Keratinocyte (primary cell): ENCODE data around the gene PTPDC1. TPM values are rescaled to one million over a fixed set of nuclear protein-coding genes. Genes with fewer than 3 reads are reported as not detected.

Experiments used
- DNase-seq: peaks from one replicate; pipeline ENCODE4 v3.0.0-alpha.2; 2011; ENCODE audit warnings: low read depth, missing footprints, low spot score
- FAIRE-seq: peaks from 2 replicates; lab custom pipeline; 2011; peaks lifted over from hg19 to GRCh38; lab: Jason Lieb, UNC
- H2AFZ ChIP-seq: 2 replicates; pipeline ENCODE4 v1.6.0; 2012; ENCODE audit warnings: low read length, control low read depth, inconsistent platforms; ENCODE audit not compliant: control insufficient read depth
- H3K27ac ChIP-seq: 2 replicates; pipeline ENCODE4 v1.5.1; 2011; ENCODE audit warnings: low read length; ENCODE audit not compliant: control insufficient read depth, insufficient read depth
- H3K27me3 ChIP-seq: 3 replicates; pipeline ENCODE4 v1.6.0; 2011; ENCODE audit warnings: low read length; ENCODE audit not compliant: control insufficient read depth, insufficient read depth; ENCODE audit errors: extremely low read depth
- H3K36me3 ChIP-seq, 2 experiments: 2 replicates in 1 of 2; 3 replicates in 1 of 2; pipeline ENCODE4 v1.5.1; 2011; ENCODE audit warnings: low read length in 2 of 2, mild to moderate bottlenecking in 1 of 2; ENCODE audit not compliant: control insufficient read depth in 2 of 2, insufficient read depth in 2 of 2; ENCODE audit errors: extremely low read depth in 1 of 2
- H3K4me1 ChIP-seq: 3 replicates; pipeline ENCODE4 v1.5.1; 2011; ENCODE audit warnings: low read length; ENCODE audit not compliant: control insufficient read depth, insufficient read depth; ENCODE audit errors: extremely low read depth
- H3K4me2 ChIP-seq: 3 replicates; pipeline ENCODE4 v1.6.0; 2011; ENCODE audit warnings: low read depth, low read length; ENCODE audit not compliant: control insufficient read depth, insufficient read depth; ENCODE audit errors: extremely low read depth
- H3K4me3 ChIP-seq, 3 experiments: fragments of 200-600 bp in 1 of 3; sonication (generic) in 1 of 3; 2 replicates in 2 of 3; 3 replicates in 1 of 3; pipeline ENCODE4 v1.5.1; 2011 to 2016; ENCODE audit warnings: low read length in 3 of 3, mild to moderate bottlenecking in 3 of 3, control low read depth in 2 of 3, inconsistent platforms in 1 of 3, low read depth in 1 of 3, mixed read lengths in 1 of 3, mixed run types in 1 of 3, moderate library complexity in 1 of 3; ENCODE audit not compliant: control insufficient read depth in 2 of 3, insufficient read depth in 2 of 3; ENCODE audit errors: extremely low read depth in 1 of 3
- H3K79me2 ChIP-seq: 2 replicates; pipeline ENCODE4 v1.6.0; 2012; ENCODE audit warnings: low read length; ENCODE audit not compliant: control insufficient read depth, insufficient read depth
- H3K9ac ChIP-seq: 3 replicates; pipeline ENCODE4 v1.6.0; 2011; ENCODE audit warnings: low read length; ENCODE audit not compliant: control insufficient read depth, insufficient read depth; ENCODE audit errors: extremely low read depth
- H3K9me1 ChIP-seq: 3 replicates; pipeline ENCODE4 v1.6.0; 2011; ENCODE audit warnings: low read length; ENCODE audit not compliant: control insufficient read depth, insufficient read depth; ENCODE audit errors: extremely low read depth
- H3K9me3 ChIP-seq: 2 replicates; pipeline ENCODE4 v1.5.1; 2012; ENCODE audit warnings: low read depth, low read length; ENCODE audit not compliant: control insufficient read depth
- H4K20me1 ChIP-seq: 3 replicates; pipeline ENCODE4 v1.6.0; 2011; ENCODE audit warnings: low read length; ENCODE audit not compliant: control insufficient read depth, insufficient read depth; ENCODE audit errors: extremely low read depth
- CTCF ChIP-seq, 3 experiments: IDR thresholded peaks in 1 of 3; conservative IDR thresholded peaks in 1 of 3; optimal IDR thresholded peaks in 1 of 3; 2 replicates in 2 of 3; 3 replicates in 1 of 3; pipeline versions ENCODE3 to v1.5.1; 2011; ENCODE audit warnings: low read length in 3 of 3, mild to moderate bottlenecking in 3 of 3, moderate library complexity in 2 of 3, control low read depth in 1 of 3, inconsistent platforms in 1 of 3; ENCODE audit not compliant: insufficient read depth in 2 of 3; ENCODE audit errors: extremely low read depth in 1 of 3
- EZH2 ChIP-seq: IDR thresholded peaks from one replicate; pipeline ENCODE4 v1.6.1; 2012; ENCODE audit warnings: inconsistent platforms, mild to moderate bottlenecking, low read length, moderate library complexity
- dilution Hi-C: fragments of 300-500 bp; cut with MboI; formaldehyde crosslinking; loops from one replicate; pipeline ENCODE4 v1.7.0; 2020; ENCODE audit warnings: low sequenced_read_pairs; ENCODE audit not compliant: extremely low pct_ligation_motif_present
- polyA plus RNA-seq, 5 experiments: library from polyadenylated mRNA; depleted of rRNA in 3 of 5; stranded (reverse) in 3 of 5; stranded (forward) in 1 of 5; unstranded in 1 of 5; fragments of >200 nt; gene quantifications; 1 replicate in 1 of 5; 2 replicates in 3 of 5; 3 replicates in 1 of 5; pipeline versions ENCODE4 v1.2.1 to v1.2.3, GENCODE V29; 2011 to 2012; ENCODE audit warnings: missing spikeins in 2 of 5, low read depth in 1 of 5, low replicate concordance in 1 of 5

The PTPDC1 gene
- polyA plus RNA-seq, 1 donor (not counting 4 experiments of a cell fraction or from before 2014, with no cell fraction given), result 8.2 TPM

- no peak for TF ChIP-seq CTCF (optimal IDR thresholded peaks at IDR 0.05 in 1 of 3, IDR thresholded peaks at IDR 0.05 in 1 of 3, conservative IDR thresholded peaks at IDR 0.05 in 1 of 3; ENCODE audit: extremely low read depth in 1 of 3, insufficient read depth in 2 of 3, low read length in 3 of 3)
- TF ChIP-seq EZH2, result no peak
- H3K4me2 ChIP-seq, result no peak overlapping the region
- H3K9me1 ChIP-seq, result no peaks in the 10 kb centered on the region
- H3K4me3 ChIP-seq, result no peak overlapping the region
- no peaks in the 10 kb centered on the region for H3K9me3 ChIP-seq
- FAIRE-seq (no peak), DNase-seq (no peak)
- H3K4me1 ChIP-seq, result peaks cover 5% of the 10 kb centered on the region
- no peaks in the 10 kb centered on the region for H4K20me1 ChIP-seq
- no peaks in the 10 kb centered on the region for H3K27me3 ChIP-seq
- dilution Hi-C loops, result no loop called here
- H3K9ac ChIP-seq, result no peak overlapping the region
- no peak overlapping the region for H2AFZ ChIP-seq
- no peaks in the 10 kb centered on the region for H3K79me2 ChIP-seq
- no peaks in the 10 kb centered on the region for H3K36me3 ChIP-seq
- no peak overlapping the region for H3K27ac ChIP-seq
Observed at GRCh38 chr9:94054716-94055115, 29.5 kb upstream of the PTPDC1 start.

- H2AFZ ChIP-seq, result no peak overlapping the region
- H3K9me3 ChIP-seq, result no peaks in the 10 kb centered on the region
- no peaks in the 10 kb centered on the region for H3K27me3 ChIP-seq
- TF ChIP-seq EZH2 (no peak), CTCF (optimal IDR thresholded peaks at IDR 0.05 in 1 of 3, IDR thresholded peaks at IDR 0.05 in 1 of 3, conservative IDR thresholded peaks at IDR 0.05 in 1 of 3; ENCODE audit: extremely low read depth in 1 of 3, insufficient read depth in 2 of 3, low read length in 3 of 3) (no peak)
- H3K4me1 ChIP-seq, result peaks cover 5% of the 10 kb centered on the region
- no peak overlapping the region for H3K4me2 ChIP-seq
- H3K27ac ChIP-seq, result no peak overlapping the region
- no peaks in the 10 kb centered on the region for H3K36me3 ChIP-seq
- H3K9me1 ChIP-seq, result no peaks in the 10 kb centered on the region
- DNase-seq, result no peak
- no peaks in the 10 kb centered on the region for H4K20me1 ChIP-seq
- FAIRE-seq, result no peak
- dilution Hi-C loops, result no loop called here
- no peak overlapping the region for H3K9ac ChIP-seq
- H3K4me3 ChIP-seq, result no peak overlapping the region
- no peaks in the 10 kb centered on the region for H3K79me2 ChIP-seq
Observed at GRCh38 chr9:94056442-94056974, 27.8 kb upstream of the PTPDC1 start.
